ENCODE data around the gene TCEA3.

The TCEA3 gene

GRCh38 chr1:23370709-23371584 is 53.6 kb downstream of the TCEA3 start:
- H3K4me3 ChIP-seq (ENCODE audit: low read depth in 1 of 2, low read length in 2 of 2): peak overlapping the region in 1 of 2 donors; percentile 98
- H3K36me3 ChIP-seq (ENCODE audit: insufficient read depth, low read length): peaks cover 11% of the 10 kb centered on the region
- peak overlapping the region; percentile 89 for H3K9ac ChIP-seq (ENCODE audit: low read length)
- no peaks in the 10 kb centered on the region for H3K27me3 ChIP-seq (ENCODE audit: control insufficient read depth in 1 of 2, insufficient read depth in 2 of 2, low read length in 2 of 2)
- peak overlapping the region; percentile 99 for H3K27ac ChIP-seq (ENCODE audit: low read depth, low read length)
- no peaks in the 10 kb centered on the region for H3K9me3 ChIP-seq (ENCODE audit: low read length)
- H3K4me1 ChIP-seq (ENCODE audit: insufficient read depth, low read length): peaks cover 34% of the 10 kb centered on the region

GRCh38 chr1:23370330-23370708 is 54.2 kb downstream of the TCEA3 start:
- Histone ChIP-seq H3K9ac (ENCODE audit: low read length) (peak overlapping the region; percentile 89), H3K9me3 (ENCODE audit: low read length) (no peaks in the 10 kb centered on the region), H3K4me1 (ENCODE audit: insufficient read depth, low read length) (peaks cover 34% of the 10 kb centered on the region), H3K4me3 (ENCODE audit: low read depth in 1 of 2, low read length in 2 of 2) (peak overlapping the region in 1 of 2 donors; percentile 98), H3K27me3 (ENCODE audit: control insufficient read depth in 1 of 2, insufficient read depth in 2 of 2, low read length in 2 of 2) (no peaks in the 10 kb centered on the region), H3K36me3 (ENCODE audit: insufficient read depth, low read length) (peaks cover 12% of the 10 kb centered on the region), H3K27ac (ENCODE audit: low read depth, low read length) (peak overlapping the region; percentile 99)

GRCh38 chr1:23369335-23370013 is 55.1 kb downstream of the TCEA3 start, which contains the start of gene ZNF436:
Gene ZNF436 (minus strand): TSS chr1:23369836. CDS start chr1:23368005, 1,831 bp downstream.
- no peaks in the 10 kb centered on the region for H3K9me3 ChIP-seq (ENCODE audit: low read length)
- peaks cover 34% of the 10 kb centered on the region for H3K4me1 ChIP-seq (ENCODE audit: insufficient read depth, low read length)
- H3K27me3 ChIP-seq (ENCODE audit: control insufficient read depth in 1 of 2, insufficient read depth in 2 of 2, low read length in 2 of 2): no peaks in the 10 kb centered on the region
- H3K27ac ChIP-seq (ENCODE audit: low read depth, low read length): peak within 1 kb of the TSS; percentile 99
- peak within 1 kb of the TSS; percentile 86 to 98 for H3K4me3 ChIP-seq (ENCODE audit: low read depth in 1 of 2, low read length in 2 of 2)
- peaks cover 16% of the 10 kb centered on the region for H3K36me3 ChIP-seq (ENCODE audit: insufficient read depth, low read length)
- peak within 1 kb of the TSS; percentile 89 for H3K9ac ChIP-seq (ENCODE audit: low read length)

- Histone ChIP-seq H3K4me3 (ENCODE audit: low read depth in 1 of 2, low read length in 2 of 2) (peak overlapping the region; percentile 86 to 98), H3K4me1 (ENCODE audit: insufficient read depth, low read length) (peaks cover 34% of the 10 kb centered on the region), H3K9ac (ENCODE audit: low read length) (peak overlapping the region; percentile 89), H3K27ac (ENCODE audit: low read depth, low read length) (peak overlapping the region; percentile 99), H3K36me3 (ENCODE audit: insufficient read depth, low read length) (peaks cover 21% of the 10 kb centered on the region), H3K9me3 (ENCODE audit: low read length) (peaks cover under 1% of the 10 kb centered on the region), H3K27me3 (ENCODE audit: control insufficient read depth in 1 of 2, insufficient read depth in 2 of 2, low read length in 2 of 2) (no peaks in the 10 kb centered on the region)
Measured at GRCh38 chr1:23368562-23369334, 55.8 kb downstream of the TCEA3 start.

- H3K27me3 ChIP-seq (ENCODE audit: control insufficient read depth in 1 of 2, insufficient read depth in 2 of 2, low read length in 2 of 2): no peaks in the 10 kb centered on the region
- peak overlapping the region; percentile 89 for H3K9ac ChIP-seq (ENCODE audit: low read length)
- H3K4me1 ChIP-seq (ENCODE audit: insufficient read depth, low read length): peaks cover 34% of the 10 kb centered on the region
- peaks cover 29% of the 10 kb centered on the region for H3K36me3 ChIP-seq (ENCODE audit: insufficient read depth, low read length)
- H3K27ac ChIP-seq (ENCODE audit: low read depth, low read length): peak overlapping the region; percentile 99
- H3K4me3 ChIP-seq (ENCODE audit: low read depth in 1 of 2, low read length in 2 of 2): peak overlapping the region; percentile 86 to 98
- peaks cover 8% of the 10 kb centered on the region for H3K9me3 ChIP-seq (ENCODE audit: low read length)
Measured at GRCh38 chr1:23367791-23368561, 56.6 kb downstream of the TCEA3 start.

- peak overlapping the region; percentile 81 for H3K27ac ChIP-seq (ENCODE audit: low read depth, low read length)
- peaks cover 14% of the 10 kb centered on the region for H3K9me3 ChIP-seq (ENCODE audit: low read length)
- peaks cover 34% of the 10 kb centered on the region for H3K36me3 ChIP-seq (ENCODE audit: insufficient read depth, low read length)
- no peaks in the 10 kb centered on the region for H3K27me3 ChIP-seq (ENCODE audit: control insufficient read depth in 1 of 2, insufficient read depth in 2 of 2, low read length in 2 of 2)
- H3K4me1 ChIP-seq (ENCODE audit: insufficient read depth, low read length): peaks cover 34% of the 10 kb centered on the region
- H3K9ac ChIP-seq (ENCODE audit: low read length): peak overlapping the region; percentile 72
- H3K4me3 ChIP-seq (ENCODE audit: low read depth in 1 of 2, low read length in 2 of 2): peak overlapping the region; percentile 45 to 98
Measured at GRCh38 chr1:23367451-23367790, 57.1 kb downstream of the TCEA3 start.

- H3K27ac ChIP-seq (ENCODE audit: low read depth, low read length): no peak overlapping the region
- peak overlapping the region in 1 of 2 donors; percentile 98 for H3K4me3 ChIP-seq (ENCODE audit: low read depth in 1 of 2, low read length in 2 of 2)
- H3K36me3 ChIP-seq (ENCODE audit: insufficient read depth, low read length): peaks cover 38% of the 10 kb centered on the region
- peaks cover 22% of the 10 kb centered on the region for H3K9me3 ChIP-seq (ENCODE audit: low read length)
- peaks cover 29% of the 10 kb centered on the region for H3K4me1 ChIP-seq (ENCODE audit: insufficient read depth, low read length)
- no peaks in the 10 kb centered on the region for H3K27me3 ChIP-seq (ENCODE audit: control insufficient read depth in 1 of 2, insufficient read depth in 2 of 2, low read length in 2 of 2)
- H3K9ac ChIP-seq (ENCODE audit: low read length): no peak overlapping the region
Measured at GRCh38 chr1:23366598-23366997, 58.0 kb downstream of the TCEA3 start.

GRCh38 chr1:23366146-23366545 is 58.4 kb downstream of the TCEA3 start:
- Histone ChIP-seq H3K27ac (ENCODE audit: low read depth, low read length) (no peak overlapping the region), H3K9me3 (ENCODE audit: low read length) (peaks cover 27% of the 10 kb centered on the region), H3K36me3 (ENCODE audit: insufficient read depth, low read length) (peaks cover 42% of the 10 kb centered on the region), H3K4me3 (ENCODE audit: low read depth in 1 of 2, low read length in 2 of 2) (no peak overlapping the region), H3K4me1 (ENCODE audit: insufficient read depth, low read length) (peaks cover 25% of the 10 kb centered on the region), H3K27me3 (ENCODE audit: control insufficient read depth in 1 of 2, insufficient read depth in 2 of 2, low read length in 2 of 2) (no peaks in the 10 kb centered on the region), H3K9ac (ENCODE audit: low read length) (no peak overlapping the region)

- Histone ChIP-seq H3K27me3 (ENCODE audit: control insufficient read depth in 1 of 2, insufficient read depth in 2 of 2, low read length in 2 of 2) (no peaks in the 10 kb centered on the region), H3K36me3 (ENCODE audit: insufficient read depth, low read length) (peaks cover 58% of the 10 kb centered on the region), H3K27ac (ENCODE audit: low read depth, low read length) (no peak overlapping the region), H3K9ac (ENCODE audit: low read length) (no peak overlapping the region), H3K4me1 (ENCODE audit: insufficient read depth, low read length) (peaks cover 7% of the 10 kb centered on the region), H3K4me3 (ENCODE audit: low read depth in 1 of 2, low read length in 2 of 2) (peak overlapping the region in 1 of 2 donors; percentile 20), H3K9me3 (ENCODE audit: low read length) (peaks cover 31% of the 10 kb centered on the region)
Measured at GRCh38 chr1:23362218-23362713, 62.3 kb downstream of the TCEA3 start.

GRCh38 chr1:23358310-23358875 is 66.2 kb downstream of the TCEA3 start:
- Histone ChIP-seq H3K4me3 (ENCODE audit: low read depth in 1 of 2, low read length in 2 of 2) (no peak overlapping the region), H3K27ac (ENCODE audit: low read depth, low read length) (no peak overlapping the region), H3K36me3 (ENCODE audit: insufficient read depth, low read length) (peaks cover 38% of the 10 kb centered on the region), H3K9ac (ENCODE audit: low read length) (no peak overlapping the region), H3K27me3 (ENCODE audit: control insufficient read depth in 1 of 2, insufficient read depth in 2 of 2, low read length in 2 of 2) (no peaks in the 10 kb centered on the region), H3K9me3 (ENCODE audit: low read length) (peaks cover 27% of the 10 kb centered on the region), H3K4me1 (ENCODE audit: insufficient read depth, low read length) (no peaks in the 10 kb centered on the region)
